22Rv1 (cell line): Measurements from ENCODE around the gene MSANTD2.

ENCODE experiments used
- CTCF ChIP-seq: fragments of 450-650 bp; IDR thresholded peaks from 2 replicates; pipeline ENCODE4 v1.5.1; 2017; ENCODE audit warnings: mild to moderate bottlenecking
- ZFX ChIP-seq: fragments of 450-650 bp; IDR thresholded peaks from 2 replicates; pipeline ENCODE4 v1.6.1; 2017; ENCODE audit warnings: antibody characterized with exemption, borderline replicate concordance

DNA sequence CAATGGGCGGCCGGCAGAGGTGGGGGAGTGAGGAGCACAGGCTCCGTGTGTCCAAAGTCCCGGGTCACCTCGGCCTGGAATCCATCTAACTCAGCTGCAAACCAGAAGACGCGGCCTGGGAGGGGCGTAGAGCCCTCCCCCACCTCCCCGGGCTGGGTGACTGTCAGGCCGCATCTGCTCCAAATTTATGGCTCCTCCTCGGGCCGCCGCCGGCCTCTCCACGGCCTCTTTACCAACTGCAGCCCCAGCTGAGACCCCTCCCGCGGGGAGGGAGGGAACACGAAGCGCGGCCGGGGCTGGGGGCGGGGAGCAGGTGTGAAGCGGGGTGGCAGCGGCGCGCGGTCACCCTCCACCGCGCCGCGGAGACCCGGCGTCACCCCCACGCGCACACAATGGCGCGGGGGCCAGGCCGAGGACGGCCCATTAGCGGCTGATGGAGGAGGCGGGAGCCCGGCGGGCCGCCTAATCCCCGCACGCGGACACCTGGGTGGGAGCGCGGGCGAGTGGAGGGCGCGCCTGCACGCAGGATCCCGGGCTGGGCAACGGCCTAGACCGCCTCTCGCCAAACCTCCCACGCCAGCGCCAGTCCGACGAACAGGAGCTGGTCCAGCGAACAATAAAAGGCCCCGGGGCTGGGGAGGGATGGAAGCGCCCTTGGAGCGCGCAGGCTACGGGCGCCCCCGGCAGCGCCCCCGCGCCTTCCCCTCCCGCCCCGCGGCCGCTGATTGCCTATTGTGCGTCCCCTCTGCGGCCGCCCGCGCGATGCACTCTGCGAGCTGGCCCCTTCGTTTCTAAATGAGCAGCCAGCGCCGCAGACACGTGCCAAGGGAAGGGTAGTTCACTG lies 39.1 kb upstream of the MSANTD2 start:
- TF ChIP-seq CTCF (no peak), ZFX (no peak)
